Smooth muscle cell (in vitro differentiated cells): ENCODE data around the gene MSX2. TPM values are rescaled to one million over a fixed set of nuclear protein-coding genes. Genes with fewer than 3 reads are reported as not detected.
A peak's percentile ranks its signal among the peaks of the same experiment; 100 is the strongest.

Experiments
- DNase-seq: peaks from one replicate; lab custom pipeline; 2025; ENCODE audit not compliant: unreplicated experiment; lab: John Stamatoyannopoulos, UW
- H2AFZ ChIP-seq: fragments of 200-600 bp; sonication (generic); 2 replicates; pipeline ENCODE4 v1.6.0; 2016; ENCODE audit warnings: antibody characterized with exemption, low read depth, mild to moderate bottlenecking
- H3F3A ChIP-seq: fragments of 200-600 bp; sonication (generic); 2 replicates; pipeline ENCODE4 v1.6.0; 2017; ENCODE audit warnings: antibody characterized with exemption, low read depth
- H3K27ac ChIP-seq: fragments of 200-600 bp; sonication (generic); 2 replicates; pipeline ENCODE4 v1.5.1; 2016; ENCODE audit warnings: low read depth, mild to moderate bottlenecking
- H3K27me3 ChIP-seq: fragments of 200-600 bp; sonication (generic); 2 replicates; pipeline ENCODE4 v1.6.1; 2016; ENCODE audit warnings: low read depth, mild to moderate bottlenecking
- H3K36me3 ChIP-seq: fragments of 200-600 bp; sonication (generic); 2 replicates; pipeline ENCODE4 v1.5.1; 2016; ENCODE audit warnings: low read depth
- H3K4me1 ChIP-seq: fragments of 200-600 bp; sonication (generic); 2 replicates; pipeline ENCODE4 v1.5.1; 2016; ENCODE audit warnings: low read depth
- H3K4me2 ChIP-seq: fragments of 200-600 bp; sonication (generic); 2 replicates; pipeline ENCODE4 v1.6.0; 2016; ENCODE audit warnings: mild to moderate bottlenecking
- H3K4me3 ChIP-seq: fragments of 200-600 bp; sonication (generic); 2 replicates; pipeline ENCODE4 v1.5.1; 2016; ENCODE audit warnings: mild to moderate bottlenecking
- H3K79me2 ChIP-seq: fragments of 200-600 bp; sonication (generic); 2 replicates; pipeline ENCODE4 v1.6.0; 2016; ENCODE audit warnings: low read depth, mild to moderate bottlenecking
- H3K9ac ChIP-seq: fragments of 200-600 bp; sonication (generic); 2 replicates; pipeline ENCODE4 v1.6.0; 2016; ENCODE audit warnings: low read depth
- H3K9me3 ChIP-seq: fragments of 200-600 bp; sonication (generic); replicated peaks from 2 replicates; pipeline ENCODE4 v1.5.1; 2016; ENCODE audit warnings: low read depth
- H4K20me1 ChIP-seq: fragments of 200-600 bp; sonication (generic); 2 replicates; pipeline ENCODE4 v1.6.0; 2016; ENCODE audit warnings: low read depth
- CTCF ChIP-seq: fragments of 200-600 bp; sonication (generic); IDR thresholded peaks from 2 replicates; pipeline ENCODE4 v1.5.1; 2017; ENCODE audit warnings: borderline replicate concordance, mild to moderate bottlenecking, antibody characterized with exemption; ENCODE audit not compliant: insufficient read depth, poor library complexity, severe bottlenecking
- WGBS: methylation state at CpG from one replicate; pipeline ENCODE4 v1.1.7; 2016; ENCODE audit warnings: low lambda C conversion rate; 5-methylcytosine and 5-hydroxymethylcytosine counted together
- polyA plus RNA-seq: library from polyadenylated mRNA; unstranded; fragments of >200 nt; fragmentation: Nextera tagmentation; extraction: Ambion mirVana; gene quantifications from 2 replicates; pipeline ENCODE4 v1.2.1, GENCODE V29; 2016
- total RNA-seq: library from RNA; depleted of rRNA; stranded (reverse); fragments of >200 nt; gene quantifications from 2 replicates; pipeline ENCODE4 v1.2.3, GENCODE V29; 2014

Gene MSX2
- total RNA-seq, result 54.4 and 76.8 TPM in 2 replicates
- 50.7 and 70.9 TPM in 2 replicates for polyA plus RNA-seq

- Histone ChIP-seq H3K27ac (peak within 1 kb of the TSS; percentile 72), H3K79me2 (peaks cover 53% of the 10 kb centered on the region), H2AFZ (peak within 1 kb of the TSS; percentile 85), H3K4me2 (peak within 1 kb of the TSS; percentile 95), H3K36me3 (no peaks in the 10 kb centered on the region), H3K9ac (peak within 1 kb of the TSS; percentile 79), H3K4me1 (peaks cover 40% of the 10 kb centered on the region), H3K4me3 (peak within 1 kb of the TSS; percentile 75), H3K9me3 (no peaks in the 10 kb centered on the region), H3F3A (peaks cover 6% of the 10 kb centered on the region), H4K20me1 (peaks cover 50% of the 10 kb centered on the region), H3K27me3 (no peaks in the 10 kb centered on the region)
- whole genome bisulfite sequencing, result 1% methylated on average over 84 of the region's 87 CpGs
- DNase-seq, result peak; percentile 65
- TF ChIP-seq CTCF, result no peak
Observed at GRCh38 chr5:174724484-174725260, at the start of gene MSX2. Gene MSX2 (plus strand): TSS chr5:174724582. CDS start chr5:174724660, 78 bp downstream.

DNA sequence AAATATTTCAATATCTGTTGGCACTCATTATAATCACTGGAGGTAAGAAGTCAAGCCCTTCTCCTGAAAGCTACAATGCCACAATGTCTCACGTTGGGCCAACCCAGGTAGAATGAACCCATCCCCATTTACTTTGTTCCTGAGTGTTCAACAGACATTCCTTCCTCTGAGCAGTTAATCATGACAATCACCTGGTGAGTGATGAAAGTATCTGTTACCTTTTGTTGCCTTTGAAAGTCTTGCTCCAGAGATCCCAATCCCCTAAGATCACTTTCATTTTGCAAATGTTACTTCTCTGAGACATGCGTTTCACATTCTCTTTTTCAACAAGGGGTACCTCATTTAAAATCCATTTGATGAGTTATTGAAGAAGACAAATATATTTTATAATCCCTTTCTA is 49.3 kb upstream of the MSX2 start:
- DNase-seq, result no peak
- no peak overlapping the region for H3K9ac ChIP-seq
- H3K4me1 ChIP-seq, result no peaks in the 10 kb centered on the region
- no peak overlapping the region for H3K27ac ChIP-seq
- H3K27me3 ChIP-seq, result no peaks in the 10 kb centered on the region
- H3K4me2 ChIP-seq, result no peak overlapping the region
- no peak for TF ChIP-seq CTCF
- no peaks in the 10 kb centered on the region for H3K9me3 ChIP-seq
- H3K4me3 ChIP-seq, result no peak overlapping the region
- 76% methylated on average over 2 of the region's 2 CpGs for WGBS
- H3F3A ChIP-seq, result no peaks in the 10 kb centered on the region
- no peaks in the 10 kb centered on the region for H4K20me1 ChIP-seq
- H3K79me2 ChIP-seq, result no peaks in the 10 kb centered on the region
- no peaks in the 10 kb centered on the region for H3K36me3 ChIP-seq
- H2AFZ ChIP-seq, result no peak overlapping the region

GRCh38 chr5:174675916-174676315 is 48.5 kb upstream of the MSX2 start:
- 95% methylated on average over 5 of the region's 5 CpGs for WGBS
- H3F3A ChIP-seq, result no peaks in the 10 kb centered on the region

More at GRCh38 chr5:174675916-174676315, 48.5 kb upstream of the MSX2 start:
- Histone ChIP-seq H3K4me1 (no peaks in the 10 kb centered on the region), H3K36me3 (no peaks in the 10 kb centered on the region), H3K4me2 (no peak overlapping the region), H3K9me3 (no peaks in the 10 kb centered on the region), H3K9ac (no peak overlapping the region), H3K79me2 (no peaks in the 10 kb centered on the region), H3K27me3 (no peaks in the 10 kb centered on the region), H3K27ac (no peak overlapping the region), H4K20me1 (no peaks in the 10 kb centered on the region), H2AFZ (no peak overlapping the region), H3K4me3 (no peak overlapping the region)
- TF ChIP-seq CTCF, result no peak
- DNase-seq, result no peak
